Stimulated activated CD8-positive, alpha-beta memory T cell treated with anti-CD3 and anti-CD28 coated beads, Interleukin-15, amount 100 ng/mL, for 1 hour (primary cell): Measurements from ENCODE around the gene COL25A1.

ENCODE experiments used
- DNase-seq: peaks from one replicate; pipeline ENCODE4 v3.0.0-alpha.2; 2020; ENCODE audit warnings: low read depth

The COL25A1 gene

GRCh38 chr4:109291707-109292238 lies 10.7 kb downstream of the COL25A1 start:
- DNase-seq: no peak

- no peak for DNase-seq
These were observed 11.5 kb downstream of the COL25A1 start for GRCh38 chr4:109290918-109291317.

- DNase-seq: no peak
These were observed 23.8 kb downstream of the COL25A1 start for GRCh38 chr4:109278594-109279031.

GRCh38 chr4:109276482-109277095 lies 25.9 kb downstream of the COL25A1 start:
- no peak for DNase-seq

- DNase-seq: no peak
These were observed 27.3 kb downstream of the COL25A1 start for GRCh38 chr4:109275066-109275745.

GRCh38 chr4:109266891-109267290 lies 35.6 kb downstream of the COL25A1 start:
- no peak for DNase-seq

- DNase-seq: no peak
These were observed 36.2 kb downstream of the COL25A1 start for GRCh38 chr4:109266236-109266635.

GRCh38 chr4:109263721-109264120 lies 38.7 kb downstream of the COL25A1 start:
- no peak for DNase-seq

- DNase-seq: no peak
These were observed 45.6 kb downstream of the COL25A1 start for GRCh38 chr4:109256818-109257217.

GRCh38 chr4:109254845-109255244 lies 47.6 kb downstream of the COL25A1 start:
- no peak for DNase-seq

- DNase-seq: no peak
These were observed 51.1 kb downstream of the COL25A1 start for GRCh38 chr4:109251396-109251795.

- DNase-seq: no peak
These were observed 54.0 kb downstream of the COL25A1 start for GRCh38 chr4:109248322-109248900.

- no peak for DNase-seq
These were observed 58.6 kb downstream of the COL25A1 start for GRCh38 chr4:109243871-109244270.

- DNase-seq: no peak
These were observed 63.7 kb downstream of the COL25A1 start for GRCh38 chr4:109238746-109239145.

GRCh38 chr4:109235683-109236082 lies 66.8 kb downstream of the COL25A1 start:
- DNase-seq: no peak

GRCh38 chr4:109234596-109234995 lies 67.9 kb downstream of the COL25A1 start:
- DNase-seq: no peak

- DNase-seq: no peak
These were observed 68.9 kb downstream of the COL25A1 start for GRCh38 chr4:109233570-109233969.

- no peak for DNase-seq
These were observed 69.8 kb downstream of the COL25A1 start for GRCh38 chr4:109232681-109233080.

GRCh38 chr4:109231331-109231730 lies 71.1 kb downstream of the COL25A1 start:
- DNase-seq: no peak

- DNase-seq: no peak
These were observed 73.4 kb downstream of the COL25A1 start for GRCh38 chr4:109229028-109229427.

- no peak for DNase-seq
These were observed 84.2 kb downstream of the COL25A1 start for GRCh38 chr4:109218288-109218687.

GRCh38 chr4:109216085-109216696 lies 86.3 kb downstream of the COL25A1 start:
- no peak for DNase-seq

GRCh38 chr4:109215506-109215905 lies 87.0 kb downstream of the COL25A1 start:
- DNase-seq: no peak
